Dedifferentiated amniotic fluid mesenchymal stem cell (primary cell): ENCODE data around the gene SLC5A6.

ENCODE experiments used
- DNase-seq: peaks from one replicate; pipeline ENCODE4 v3.0.0-alpha.2; 2016; ENCODE audit errors: extremely low spot score

Gene SLC5A6

DNA sequence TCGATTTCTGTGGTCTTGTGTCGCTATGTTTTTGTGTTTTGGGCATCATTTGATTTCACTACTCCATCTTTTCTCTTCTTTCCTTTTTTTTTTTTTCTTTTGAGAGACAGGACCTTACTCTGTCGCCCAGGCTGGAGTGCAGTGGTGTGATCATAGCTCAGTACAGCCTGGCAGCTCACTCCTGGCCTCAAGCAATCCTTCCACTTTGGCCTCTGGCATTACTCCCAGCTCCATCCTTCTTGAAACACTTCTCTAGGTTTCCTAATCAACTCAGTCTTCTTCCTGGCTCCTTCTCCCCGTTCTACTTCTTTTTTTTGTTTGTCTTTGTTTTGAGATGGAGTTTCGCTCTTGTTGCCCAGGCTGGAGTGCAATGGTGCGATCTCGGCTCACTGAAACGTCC lies 36.7 kb downstream of the SLC5A6 start:
- DNase-seq = no peak

DNA sequence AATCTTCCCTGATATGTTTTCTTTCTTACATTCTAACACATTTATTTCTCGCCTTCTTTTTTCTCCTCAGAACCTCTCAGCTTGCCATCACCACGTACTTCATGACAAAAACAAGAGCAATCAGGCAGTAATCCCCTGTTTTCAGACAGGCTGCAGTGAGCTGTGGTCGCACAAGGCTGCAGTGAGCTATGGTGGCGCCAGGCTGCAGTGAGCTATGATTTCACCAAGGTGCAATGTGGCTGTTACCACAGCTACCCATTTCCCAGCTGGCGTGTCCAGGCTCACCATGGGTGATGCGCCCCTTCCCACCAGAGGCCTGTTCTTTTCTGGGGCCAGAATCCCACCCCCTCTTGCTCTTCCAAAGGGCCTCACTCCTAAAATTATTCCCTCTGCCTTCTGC lies 37.4 kb downstream of the SLC5A6 start:
- no peak for DNase-seq

GRCh38 chr2:27171351-27171848 lies 40.7 kb downstream of the SLC5A6 start:
- DNase-seq = no peak

DNA sequence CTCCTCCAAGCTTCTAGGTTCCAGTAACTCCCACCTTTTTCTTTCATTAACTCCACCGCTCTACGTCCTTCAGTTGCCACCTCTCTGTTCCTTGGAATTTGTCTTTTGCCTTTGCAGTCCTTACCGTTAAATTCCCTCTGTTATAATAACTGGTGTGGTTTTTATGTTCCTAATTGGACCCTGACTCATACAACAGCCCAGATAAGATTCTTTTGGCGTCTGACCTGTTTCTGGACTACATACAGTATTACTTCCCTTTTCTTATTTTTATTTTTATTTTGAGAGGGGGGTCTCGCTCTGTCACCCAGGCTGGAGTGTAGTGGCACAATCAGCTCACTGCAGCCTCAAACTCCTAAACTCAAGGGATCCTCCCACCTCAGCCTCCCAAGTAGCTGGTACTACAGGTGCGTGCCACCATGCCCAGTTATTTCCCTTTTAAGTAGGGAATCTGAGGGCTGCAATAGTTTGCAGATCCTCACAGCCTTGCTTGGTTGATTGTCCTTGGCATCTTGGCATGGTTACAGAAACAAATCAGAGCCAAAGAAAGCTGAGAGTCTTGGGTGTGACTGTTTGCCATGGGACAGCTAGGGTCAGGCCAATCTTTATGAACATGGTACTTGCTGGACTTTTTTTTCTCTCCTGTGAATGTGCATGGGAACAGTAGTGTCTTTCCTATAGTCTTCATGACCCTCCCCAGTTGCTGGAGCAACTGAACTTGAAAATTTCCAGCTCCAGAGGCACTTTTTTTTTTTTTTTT lies 41.3 kb downstream of the SLC5A6 start:
- no peak for DNase-seq

- DNase-seq = no peak
Observed at GRCh38 chr2:27164960-27165763, 46.9 kb downstream of the SLC5A6 start.

DNA sequence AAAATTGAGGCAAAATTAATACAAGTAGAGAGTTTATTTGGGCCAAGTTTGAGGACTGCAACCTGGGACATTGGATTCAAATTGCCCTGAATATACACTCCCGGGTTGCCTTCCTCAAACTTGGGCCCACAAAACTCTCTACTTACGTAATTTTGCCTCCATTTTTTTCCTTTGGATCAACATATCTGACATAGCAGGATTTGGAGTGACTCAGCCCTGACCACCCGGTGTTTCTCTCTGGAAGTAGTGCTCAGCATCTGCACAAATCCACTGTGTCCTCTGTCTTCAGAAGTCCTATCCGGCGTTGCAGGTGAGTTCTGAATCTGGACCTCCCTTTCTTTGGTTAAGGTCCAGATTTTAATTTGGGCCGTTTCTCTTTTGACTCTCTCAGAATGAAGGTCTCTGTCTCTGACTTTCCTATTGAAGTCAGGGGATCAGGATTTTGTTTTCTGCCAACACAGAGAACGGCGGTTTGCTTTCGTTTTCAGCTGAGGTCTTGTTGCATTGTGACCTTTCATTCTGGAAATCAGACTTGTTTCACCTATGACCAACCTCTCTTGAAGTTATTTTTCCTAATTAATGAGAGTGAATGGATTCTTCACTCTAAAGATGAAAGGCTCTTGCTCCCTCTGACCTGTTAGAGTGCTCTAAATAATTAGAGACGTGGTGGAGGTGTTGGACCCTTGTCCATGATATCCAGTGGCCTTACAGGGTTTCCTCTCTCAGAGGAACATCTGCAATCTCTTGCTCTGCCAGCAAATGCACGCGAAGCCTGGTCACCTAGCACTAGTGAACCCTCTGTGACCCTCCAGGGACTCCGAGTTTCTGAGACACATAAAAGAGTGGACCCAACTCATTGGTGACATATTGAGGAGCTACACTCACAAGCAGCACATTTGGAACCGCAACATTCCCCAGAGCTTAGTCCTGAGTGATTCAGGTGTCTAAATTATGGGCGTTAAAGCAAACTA lies 49.6 kb downstream of the SLC5A6 start:
- no peak for DNase-seq

DNA sequence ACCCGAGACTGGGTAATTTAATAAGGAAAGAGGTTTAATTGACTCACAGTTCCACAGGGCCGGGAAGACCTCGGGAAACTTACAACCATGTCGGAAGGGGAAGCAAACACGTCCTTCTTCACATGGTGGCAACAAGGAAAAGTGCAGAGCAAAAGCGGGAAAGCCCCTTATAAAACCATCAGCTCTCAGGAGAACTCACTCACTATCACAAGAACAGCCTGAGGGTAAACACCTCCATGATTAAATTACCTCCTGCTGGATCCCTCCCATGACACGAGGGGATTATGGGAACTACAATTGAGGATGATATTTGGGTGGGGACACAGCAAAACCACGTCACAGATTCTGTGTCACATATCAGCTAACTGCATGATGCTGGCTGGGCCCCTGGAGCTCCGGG lies 51.9 kb downstream of the SLC5A6 start:
- no peak for DNase-seq

DNA sequence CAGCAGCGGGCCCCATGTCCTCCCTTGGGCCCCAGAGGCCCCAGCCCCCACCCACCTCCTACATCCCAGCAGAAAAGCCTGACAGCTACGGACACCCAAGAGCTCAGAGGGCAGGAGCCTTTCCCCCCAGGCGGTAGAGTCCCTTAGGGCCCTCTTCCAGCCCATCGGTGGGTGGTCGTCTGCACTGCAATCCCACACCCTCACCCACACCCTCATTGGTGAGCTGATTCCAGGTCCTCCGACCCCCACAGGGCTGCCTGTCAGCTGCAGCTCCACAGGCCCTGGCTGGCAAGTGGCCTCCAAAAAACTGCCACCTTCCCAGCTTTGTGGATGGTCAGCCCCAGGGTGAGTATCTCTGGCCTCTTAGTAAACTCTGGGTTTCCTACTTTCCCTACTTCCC lies 52.8 kb downstream of the SLC5A6 start:
- no peak for DNase-seq

DNA sequence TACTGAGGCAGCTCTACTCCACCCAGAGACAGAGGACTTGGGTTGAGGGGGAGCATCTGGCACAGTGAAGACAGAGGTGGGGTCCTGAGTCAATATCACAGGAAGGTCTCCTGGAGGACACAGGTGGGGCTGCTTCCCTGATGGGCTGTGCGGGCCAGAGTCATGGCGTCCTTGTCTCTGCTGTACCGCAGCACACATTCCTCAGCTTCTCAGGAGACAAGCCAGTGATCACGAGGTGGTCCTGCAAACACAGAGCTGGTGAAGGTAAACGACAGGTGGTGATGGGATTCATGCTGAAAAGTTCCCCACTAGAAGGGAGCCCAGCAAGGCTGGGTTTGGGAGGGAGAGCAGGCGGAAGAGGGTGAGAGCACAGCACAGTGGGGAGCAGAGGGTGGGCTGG lies 53.6 kb downstream of the SLC5A6 start:
- DNase-seq = no peak

DNA sequence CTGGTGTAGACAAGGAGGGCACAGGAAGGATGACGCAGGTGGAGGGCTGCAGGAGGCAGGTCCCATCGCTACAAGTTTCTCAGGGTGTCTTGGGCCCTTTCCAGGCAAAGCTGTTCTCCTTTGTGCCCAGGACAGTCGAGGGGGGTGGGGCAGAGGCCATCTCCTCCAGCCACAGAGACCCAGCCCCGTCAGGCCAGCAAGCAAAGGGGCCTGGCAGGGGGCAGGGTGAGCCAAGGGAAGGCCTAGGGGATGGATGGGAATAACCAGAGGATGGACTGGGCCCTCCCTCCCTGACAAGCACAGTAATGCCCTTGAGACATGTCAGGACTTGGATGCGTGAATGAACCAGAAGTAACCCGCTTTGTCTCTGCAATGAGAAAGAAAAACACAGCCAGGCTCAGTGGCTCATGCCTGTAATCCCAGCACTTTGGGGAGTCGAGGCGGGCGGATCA lies 57.0 kb downstream of the SLC5A6 start:
- no peak for DNase-seq

DNA sequence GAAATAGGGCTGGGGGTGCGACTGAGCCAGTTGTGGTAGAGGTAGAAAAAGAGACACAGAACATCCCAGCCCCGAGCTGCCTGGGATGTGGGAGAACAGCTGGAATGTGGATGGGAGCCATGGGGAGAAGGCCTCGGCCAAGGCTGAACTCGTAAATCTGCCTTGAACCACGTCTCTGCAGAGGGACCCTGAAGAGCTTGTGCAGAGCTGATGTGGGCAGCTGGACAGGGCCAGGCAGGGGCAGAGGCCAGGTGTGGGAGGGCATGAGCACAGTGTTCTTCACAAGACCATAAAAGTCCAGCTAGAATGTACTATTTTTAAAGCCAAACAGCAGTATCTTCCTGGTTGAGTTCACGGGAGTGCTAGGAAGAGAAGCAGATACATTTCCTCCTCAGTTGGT lies 57.6 kb downstream of the SLC5A6 start:
- DNase-seq = no peak

DNA sequence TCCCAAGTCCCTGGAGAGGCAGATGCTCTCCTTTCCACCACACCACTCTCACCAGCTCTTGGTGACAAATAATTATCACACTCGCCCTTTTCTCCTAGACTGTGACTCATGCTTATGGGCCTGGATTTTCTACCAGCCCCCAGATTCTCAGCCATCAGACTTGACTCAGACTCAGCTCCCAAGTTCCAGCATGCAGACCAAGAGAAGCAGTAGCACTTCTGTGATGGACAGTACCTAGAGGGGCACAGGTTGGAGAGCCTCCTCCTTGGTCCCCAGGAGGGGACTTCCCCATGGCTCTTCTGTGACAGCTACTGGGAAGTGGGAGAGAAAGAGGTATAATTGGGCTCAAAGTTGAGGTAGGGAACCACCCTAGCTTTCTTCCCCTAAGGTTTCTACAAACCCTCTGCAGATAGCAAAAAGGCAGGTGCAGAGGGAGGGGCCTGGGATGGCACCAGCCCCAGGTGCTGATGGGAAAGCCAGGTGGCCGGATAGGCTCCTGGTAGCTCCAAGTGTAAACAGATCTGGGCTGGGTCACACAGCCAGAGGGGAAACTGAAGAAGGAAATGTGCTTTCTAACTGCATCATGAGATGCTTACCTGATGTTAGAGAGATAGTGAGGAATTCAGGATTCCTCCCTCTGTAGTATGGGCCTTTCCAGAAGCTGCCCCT lies 59.1 kb downstream of the SLC5A6 start:
- DNase-seq = no peak

DNA sequence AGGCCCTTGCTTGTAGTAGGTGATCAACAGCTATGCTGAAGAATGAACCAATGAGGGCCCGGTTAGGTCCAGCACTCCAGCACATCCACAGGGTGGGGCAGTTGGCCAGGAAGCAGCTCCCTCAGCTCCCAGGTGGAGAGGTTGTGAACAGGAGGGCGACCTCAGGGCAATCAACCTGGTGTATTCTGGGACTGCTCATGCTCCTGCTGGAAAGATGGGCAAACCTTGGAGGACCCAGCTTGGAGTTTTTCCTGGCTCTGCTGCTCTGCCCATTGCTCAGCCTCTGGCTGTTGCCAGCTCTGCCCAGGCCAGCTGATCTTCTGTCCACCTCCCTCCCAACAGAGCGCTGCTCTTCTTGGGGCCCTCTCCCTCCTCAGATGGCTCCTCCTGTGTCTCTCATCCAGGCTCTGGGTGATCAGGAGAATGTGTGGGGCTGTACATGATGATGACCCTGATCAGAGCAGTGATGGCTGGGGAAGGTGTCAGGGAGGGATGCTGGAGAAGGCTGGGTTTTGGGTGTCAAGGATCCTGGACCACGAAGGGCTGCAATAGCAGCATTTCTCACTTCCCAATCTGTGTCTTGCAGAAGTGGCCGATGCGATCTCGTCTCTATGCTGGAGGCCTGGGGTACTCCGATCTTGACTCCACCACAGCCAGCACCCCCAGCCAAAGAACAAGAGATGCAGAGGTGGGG lies 59.8 kb downstream of the SLC5A6 start:
- DNase-seq = no peak

DNA sequence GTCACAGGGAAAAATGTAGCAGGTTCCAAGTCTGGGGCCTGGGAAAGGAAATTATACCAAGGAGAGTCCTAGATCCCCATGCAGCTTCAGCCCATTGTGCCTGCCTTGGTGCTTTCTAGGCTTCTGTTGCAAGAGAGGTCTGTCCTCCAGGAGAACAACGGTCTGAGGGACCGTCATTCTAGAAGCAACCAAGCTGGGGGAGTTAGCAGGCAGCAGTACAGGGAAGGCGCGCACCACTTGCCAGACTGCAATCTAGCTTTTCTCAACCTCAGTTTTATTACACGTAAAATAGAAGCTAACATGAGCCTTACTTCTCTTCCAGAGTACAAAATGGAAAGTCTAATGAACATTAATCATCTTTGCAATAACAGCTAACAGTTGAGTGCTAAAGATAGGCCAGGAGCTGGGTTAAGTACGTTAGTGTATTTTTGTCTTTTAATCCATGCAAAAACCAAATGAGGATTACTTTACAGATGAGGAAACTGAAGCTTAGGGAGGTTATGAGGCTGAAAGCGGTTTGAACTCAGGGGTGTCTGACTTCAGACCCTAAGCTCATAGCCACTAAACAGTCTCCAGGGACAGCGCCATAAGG lies 61.3 kb downstream of the SLC5A6 start:
- no peak for DNase-seq
